Activated T-cell treated with anti-CD3 and anti-CD28 coated beads, Interleukin-2, amount 50 U/mL, for 1 hour (primary cell): ENCODE data around the gene BPIFB6.

Experiments used
- DNase-seq: peaks from one replicate; pipeline ENCODE4 v3.0.0-alpha.2; 2020

Gene BPIFB6, protein sequence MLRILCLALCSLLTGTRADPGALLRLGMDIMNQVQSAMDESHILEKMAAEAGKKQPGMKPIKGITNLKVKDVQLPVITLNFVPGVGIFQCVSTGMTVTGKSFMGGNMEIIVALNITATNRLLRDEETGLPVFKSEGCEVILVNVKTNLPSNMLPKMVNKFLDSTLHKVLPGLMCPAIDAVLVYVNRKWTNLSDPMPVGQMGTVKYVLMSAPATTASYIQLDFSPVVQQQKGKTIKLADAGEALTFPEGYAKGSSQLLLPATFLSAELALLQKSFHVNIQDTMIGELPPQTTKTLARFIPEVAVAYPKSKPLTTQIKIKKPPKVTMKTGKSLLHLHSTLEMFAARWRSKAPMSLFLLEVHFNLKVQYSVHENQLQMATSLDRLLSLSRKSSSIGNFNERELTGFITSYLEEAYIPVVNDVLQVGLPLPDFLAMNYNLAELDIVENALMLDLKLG

DNA sequence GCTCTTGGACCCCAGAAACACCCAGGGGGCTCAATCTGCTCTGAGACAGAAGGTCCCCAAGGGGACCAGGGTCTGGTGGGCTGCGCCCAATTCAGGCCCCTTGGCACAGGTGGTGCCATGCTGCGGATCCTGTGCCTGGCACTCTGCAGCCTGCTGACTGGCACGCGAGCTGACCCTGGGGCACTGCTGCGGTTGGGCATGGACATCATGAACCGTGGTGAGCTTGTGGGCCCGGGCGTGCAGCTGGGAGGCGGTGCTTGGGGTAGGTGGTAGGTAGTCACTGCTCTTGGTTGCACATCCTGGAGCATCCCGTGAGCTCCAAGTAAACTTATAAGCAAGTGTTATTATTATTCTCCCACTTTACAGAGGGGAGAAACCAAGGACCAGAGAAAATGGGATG, at the start of gene BPIFB6:
Gene BPIFB6, plus strand, starts transcription at position 118 of the 400 bp plus-strand sequence. Its CDS starts 0 bp downstream, at position 118.
- no peak for DNase-seq

DNA sequence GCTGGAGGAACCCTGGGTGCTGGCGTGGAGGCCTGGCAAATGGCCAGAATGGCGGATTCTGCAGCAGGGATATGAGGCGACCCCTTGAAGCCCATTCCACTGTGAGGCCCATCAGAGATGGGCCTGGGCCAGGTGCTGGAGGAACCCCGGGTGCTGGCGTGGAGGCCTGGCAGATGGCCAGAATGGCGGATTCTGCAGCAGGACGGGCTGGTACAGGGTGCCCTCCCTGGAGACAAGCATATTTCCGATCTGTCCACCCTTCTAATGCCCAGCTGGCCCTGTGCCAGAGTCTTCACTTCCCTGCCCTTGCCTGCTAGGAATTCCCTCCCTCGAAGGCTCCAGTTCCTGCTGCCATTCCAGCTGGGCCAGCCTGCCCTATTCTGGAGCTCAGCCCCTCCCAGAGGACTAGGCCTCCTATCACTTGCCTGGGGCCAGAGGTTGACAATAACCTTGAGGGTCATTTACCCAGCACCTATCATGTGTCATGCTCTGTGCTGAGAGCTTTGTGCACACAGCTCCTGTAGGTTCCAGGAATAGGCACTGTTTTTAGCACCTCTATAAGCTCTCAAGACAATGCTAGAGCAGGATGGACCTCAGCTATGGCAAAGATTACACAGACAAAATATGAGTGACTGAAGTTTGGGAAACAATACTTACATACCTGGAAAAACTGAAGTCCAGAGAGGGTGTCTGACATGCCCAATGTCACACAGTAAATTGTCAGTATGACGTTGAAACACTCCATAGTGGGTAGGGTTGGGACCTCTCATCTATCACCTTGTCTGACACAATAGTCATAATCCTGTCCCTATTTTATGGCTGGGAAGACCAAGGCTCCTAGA, 48.6 kb upstream of the BPIFB6 start:
- DNase-seq, result no peak

DNA sequence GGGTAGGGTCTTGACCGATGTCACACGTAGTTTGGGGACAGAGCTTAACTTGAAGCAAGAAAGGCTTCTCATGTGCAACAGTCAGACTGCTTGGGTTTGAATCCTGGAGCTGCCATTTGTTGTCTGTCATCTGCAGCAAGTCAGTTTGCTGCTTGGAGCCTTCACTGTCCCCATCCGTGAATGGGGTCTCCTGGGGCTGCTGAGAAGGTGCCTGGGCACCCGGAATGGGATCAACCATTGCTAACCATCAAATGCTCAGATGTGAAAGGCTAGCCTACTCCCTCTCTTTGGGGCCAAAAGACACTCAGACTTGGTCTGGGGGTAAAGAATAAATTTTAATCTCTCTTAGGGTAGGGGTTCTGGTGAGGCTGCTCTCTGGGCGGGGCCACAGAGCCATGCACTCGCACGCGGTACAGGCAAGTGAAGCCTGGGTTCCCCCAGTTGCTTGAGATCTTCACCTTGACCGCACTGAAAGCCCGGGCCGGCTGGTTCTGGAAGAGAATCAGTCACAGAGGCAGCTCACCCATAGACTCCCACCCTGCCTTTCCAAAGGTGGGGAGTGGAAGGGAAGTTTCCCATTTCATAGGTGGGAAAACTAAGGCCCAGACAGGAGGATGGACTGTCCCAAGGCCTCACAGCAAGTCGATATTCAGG, 47.9 kb upstream of the BPIFB6 start:
- no peak for DNase-seq

DNA sequence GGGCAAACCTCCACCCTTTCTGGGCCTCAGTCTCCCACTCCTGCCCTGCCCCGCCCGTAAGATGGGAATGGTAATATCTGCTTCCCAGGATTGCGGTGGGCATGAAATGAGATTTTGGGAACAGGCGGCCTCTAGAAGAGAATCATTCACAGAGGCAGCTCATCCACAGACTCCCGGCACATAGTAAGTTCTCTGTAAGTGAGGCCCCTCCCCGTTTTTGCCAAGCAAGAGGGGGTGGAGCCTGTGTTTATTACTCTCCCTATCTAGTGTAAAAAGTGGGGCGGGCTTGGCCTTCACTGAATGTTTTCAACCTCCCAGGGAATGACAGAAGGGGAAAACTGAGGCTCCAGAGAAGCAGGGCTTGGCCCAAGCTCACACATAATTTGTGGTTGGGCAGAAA, 47.3 kb upstream of the BPIFB6 start:
- DNase-seq, result no peak

DNA sequence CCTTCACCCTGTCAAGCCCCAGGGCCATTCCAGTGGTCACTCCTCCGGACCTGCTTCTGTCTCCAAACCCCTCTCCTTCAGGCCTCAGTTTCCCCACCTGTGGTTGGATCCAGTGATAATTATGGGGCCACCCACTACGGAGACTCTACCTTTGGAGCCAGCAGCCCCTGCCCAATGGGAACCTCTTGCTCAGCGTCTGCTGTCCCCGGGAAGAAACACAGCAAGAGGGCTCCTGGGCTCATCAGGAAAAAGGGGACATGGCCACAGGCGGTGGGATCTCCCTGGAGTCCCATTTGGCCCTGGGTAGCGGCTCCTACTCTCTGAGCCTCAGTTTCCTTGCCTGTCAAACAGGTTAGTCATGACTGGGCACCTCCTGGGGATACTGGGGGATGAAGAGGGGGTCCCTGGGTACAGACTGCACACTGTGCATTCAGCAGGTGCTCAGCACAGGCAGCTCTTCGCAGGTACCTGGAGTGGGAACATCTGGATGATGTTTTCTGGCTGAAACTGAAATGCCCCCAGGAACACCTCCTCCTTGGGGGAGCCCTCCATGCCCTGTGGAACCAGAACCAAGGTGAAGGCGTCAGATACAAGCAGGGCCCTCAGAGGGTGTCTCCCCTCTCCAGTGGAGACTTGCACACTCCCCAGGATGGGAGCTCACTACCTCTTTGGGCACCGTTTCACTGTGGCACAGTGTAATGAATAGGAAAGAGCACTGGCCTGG, 46.7 kb upstream of the BPIFB6 start:
- no peak for DNase-seq

DNA sequence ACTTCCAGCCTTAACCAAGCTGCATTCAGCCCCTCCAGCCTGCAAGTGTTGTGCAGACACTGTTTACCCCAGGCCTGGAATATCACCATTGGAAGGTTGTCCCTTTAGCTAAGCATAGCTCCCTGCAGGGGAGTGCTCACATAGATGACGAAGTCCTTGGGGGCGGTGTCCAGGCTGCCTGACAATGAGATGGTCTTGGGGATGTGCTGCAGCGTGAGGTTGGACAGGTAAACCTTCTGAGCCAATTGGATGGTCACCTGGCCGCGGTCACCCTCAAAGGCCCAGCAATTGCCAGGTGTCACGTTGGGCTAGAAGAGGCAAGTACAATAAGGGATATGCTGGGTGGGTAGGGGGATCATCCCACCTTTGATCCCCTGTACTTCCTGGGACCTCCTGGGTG, 45.9 kb upstream of the BPIFB6 start:
- no peak for DNase-seq

DNA sequence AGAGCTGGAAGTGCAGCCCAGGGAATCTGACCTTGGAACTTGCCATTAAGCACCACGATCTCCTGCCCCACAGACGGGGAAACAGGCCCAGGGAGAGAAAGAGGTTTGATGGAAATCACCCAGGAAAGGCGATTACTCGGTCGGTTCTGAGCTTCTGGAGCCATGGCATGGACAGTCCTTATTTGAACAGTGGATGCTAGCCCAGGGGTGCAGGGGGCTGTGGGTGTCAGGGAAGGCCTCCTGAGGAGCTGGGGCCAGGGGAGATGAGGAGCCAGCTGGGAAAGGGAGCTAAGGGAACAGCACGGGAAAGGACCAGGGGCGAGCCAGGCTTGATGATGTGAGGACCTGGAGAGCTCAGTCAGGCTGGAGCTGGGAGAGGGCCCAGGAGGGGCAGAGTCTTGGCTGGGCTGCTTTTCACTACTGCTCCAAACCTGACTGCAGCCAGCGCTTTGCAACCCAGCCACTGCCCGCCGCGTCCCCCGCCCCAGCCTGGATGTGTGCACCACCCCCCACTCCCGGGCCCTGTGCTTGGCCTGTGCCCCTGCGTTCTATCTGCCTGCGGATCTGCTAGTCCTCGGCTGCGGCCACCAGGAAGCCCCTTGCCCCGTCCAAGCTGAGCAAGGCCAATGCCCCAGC, 45.0 kb upstream of the BPIFB6 start:
- no peak for DNase-seq

DNA sequence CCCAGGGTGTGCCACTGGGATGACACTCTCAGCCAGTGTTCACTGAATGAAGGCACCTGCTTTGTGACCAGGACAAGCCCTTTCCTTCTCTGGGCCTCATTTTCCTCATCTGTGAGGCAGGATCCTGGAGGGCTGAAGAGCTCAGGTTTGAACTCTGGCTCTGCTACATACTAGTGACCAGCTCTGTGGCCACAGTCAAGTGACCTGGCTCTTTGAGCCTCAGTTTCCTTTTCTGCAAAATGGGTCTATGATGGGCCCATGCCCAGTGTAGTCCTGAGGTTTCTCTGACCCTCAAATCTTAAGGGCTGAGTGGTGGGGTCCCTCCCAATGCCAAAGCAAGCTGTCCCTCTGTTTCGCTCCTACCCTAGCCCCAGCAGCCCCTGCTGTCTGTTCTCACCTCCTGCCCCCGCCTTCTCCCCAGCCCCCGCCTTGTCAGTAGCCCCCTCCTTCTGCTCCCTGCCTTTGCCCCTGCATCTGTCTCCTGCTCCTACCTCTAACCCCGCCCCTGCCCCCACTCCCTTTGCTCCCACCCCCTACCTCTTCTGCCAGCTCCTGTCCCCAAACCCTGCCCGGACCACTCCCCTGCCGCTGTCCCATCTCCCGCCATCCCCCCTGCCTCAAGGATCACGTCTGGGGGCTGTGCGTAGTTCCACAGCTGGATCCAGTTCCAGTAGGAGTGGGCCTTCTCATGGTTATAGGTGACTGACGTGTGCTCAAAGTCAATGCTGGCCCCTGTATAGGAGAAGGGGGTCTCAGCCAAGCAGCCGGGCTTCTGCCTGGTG, 44.2 kb upstream of the BPIFB6 start:
- no peak for DNase-seq

DNA sequence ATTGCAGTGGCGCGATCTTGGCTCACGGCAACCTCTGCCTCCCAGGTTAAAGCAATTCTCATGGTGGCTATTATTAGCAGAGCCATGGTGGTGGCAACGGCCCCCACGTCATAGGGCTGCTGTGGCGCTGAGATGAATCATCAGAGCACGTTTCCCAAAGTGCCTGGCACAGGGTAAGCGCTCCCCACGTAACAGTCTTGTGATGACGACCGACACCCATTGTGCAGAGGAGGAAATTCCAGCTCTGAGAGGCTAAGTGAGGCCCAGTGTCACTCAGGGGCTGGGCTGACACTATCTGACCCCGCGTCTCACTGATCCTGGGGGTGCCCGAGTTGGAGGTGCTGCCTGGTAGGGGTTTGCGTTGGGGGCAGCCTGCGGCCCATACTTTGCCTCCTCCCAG, 43.4 kb upstream of the BPIFB6 start:
- DNase-seq, result no peak

DNA sequence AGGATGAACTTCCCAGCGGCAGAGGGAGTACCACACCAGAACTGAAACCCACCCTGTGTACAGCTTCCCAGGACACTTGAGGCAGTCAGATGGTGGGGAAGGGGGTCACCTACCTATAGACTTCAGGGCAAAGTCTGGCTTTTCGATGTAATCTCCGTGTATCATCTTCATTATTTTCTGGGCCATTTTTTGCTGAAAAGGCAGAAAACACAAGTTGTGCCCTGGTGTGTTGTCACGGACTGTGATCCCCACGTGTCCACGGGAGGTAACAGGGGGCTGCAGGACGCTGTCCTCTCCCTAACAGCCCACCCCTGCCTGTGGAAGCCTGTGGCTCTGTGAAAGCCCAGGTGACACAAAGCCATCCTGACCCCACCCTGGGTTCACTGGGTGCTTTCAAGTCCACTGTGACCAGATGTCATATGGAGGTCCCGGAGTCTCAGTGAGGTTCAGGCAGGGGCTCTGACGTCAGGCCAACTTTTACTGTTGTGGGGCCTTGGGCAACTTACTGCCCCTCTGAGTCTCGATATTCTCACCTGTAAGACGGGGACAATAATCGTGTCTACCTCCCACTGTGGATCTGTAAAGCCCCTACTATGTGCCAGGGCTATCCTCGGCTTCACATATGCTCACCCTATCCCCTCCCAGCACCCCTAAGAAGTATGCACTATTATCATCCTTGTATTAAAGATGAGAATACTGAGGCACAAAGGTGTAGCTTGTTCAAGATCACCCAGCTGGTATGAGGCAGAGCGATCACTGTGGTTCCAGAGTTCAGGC, 41.8 kb upstream of the BPIFB6 start:
- DNase-seq, result no peak

DNA sequence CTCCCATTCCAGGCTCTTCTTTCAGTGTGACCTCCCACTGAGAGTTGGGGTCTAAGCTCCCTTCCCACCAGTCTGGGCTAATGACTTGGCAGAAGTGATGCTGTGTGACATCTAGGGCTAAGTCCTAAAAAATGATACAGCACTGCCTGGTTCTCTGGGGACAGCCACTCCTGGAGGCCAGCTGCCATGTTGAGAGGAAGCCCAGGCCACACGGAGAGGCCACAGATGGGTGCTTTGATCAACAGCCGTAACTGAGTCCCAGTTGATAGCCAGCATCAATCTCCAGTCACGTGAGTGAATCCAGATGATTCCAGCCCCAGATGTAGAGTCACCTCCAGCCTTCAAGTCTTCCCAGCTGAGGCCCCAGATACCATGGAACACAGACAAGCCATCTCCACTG, 41.0 kb upstream of the BPIFB6 start:
- DNase-seq, result no peak

DNA sequence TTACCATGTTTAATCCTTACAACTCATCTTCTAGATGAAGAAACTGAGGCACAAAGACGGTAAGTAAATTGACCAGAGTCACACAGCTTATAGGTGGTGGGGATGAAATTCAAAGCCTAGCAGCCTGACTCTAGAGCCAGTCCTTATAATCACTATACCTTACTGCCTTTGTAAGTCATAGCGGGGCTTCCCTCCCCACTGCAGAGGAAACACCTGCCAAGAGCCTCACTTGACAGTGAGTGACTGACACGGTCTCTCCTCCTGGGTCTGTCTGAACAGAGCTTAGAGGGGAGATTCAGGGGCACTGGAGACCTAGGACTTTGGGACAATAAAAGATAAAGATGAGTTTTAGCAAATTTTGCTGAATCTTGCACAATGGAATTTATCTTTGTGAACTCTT, 40.1 kb upstream of the BPIFB6 start:
- no peak for DNase-seq

DNA sequence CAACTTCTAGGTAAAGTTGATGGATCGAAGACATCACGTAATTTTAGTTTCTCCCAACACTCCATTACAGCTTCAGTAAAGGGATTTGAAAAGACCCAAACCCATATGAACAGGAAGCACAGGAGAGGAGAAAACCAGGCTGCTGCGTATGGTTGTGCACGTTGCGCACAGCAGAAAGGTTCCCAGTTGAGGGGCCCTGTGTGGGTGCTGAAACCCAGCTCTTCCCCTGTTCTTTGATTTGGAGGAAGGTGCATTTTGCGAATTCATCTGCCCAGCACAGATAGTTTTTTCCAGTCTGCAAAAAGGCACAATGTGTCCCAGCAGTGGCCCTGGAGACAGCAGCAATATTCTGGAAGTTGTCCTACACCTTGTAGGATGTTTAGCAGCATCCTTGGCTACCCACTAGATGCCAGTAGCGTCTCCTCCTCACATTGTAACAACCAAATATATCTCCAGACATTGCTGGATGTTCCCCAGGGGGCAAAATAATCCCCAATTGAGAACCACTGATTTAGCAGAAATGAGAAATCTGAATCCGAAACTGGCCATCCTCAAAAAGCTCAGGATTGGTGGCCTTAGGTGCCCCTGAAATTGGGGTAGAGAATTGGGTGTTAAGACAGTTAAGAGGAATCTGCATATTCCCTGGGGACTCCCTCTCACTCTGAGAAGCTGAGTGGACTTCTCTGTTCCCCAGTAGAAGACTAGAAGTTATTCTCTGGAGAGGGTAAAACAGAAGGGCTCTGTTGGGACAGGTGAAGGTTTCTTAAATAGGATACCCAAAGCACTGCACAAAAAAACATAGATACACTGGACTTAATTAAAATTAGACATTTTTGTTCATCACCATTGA, 39.4 kb upstream of the BPIFB6 start:
- DNase-seq, result no peak

DNA sequence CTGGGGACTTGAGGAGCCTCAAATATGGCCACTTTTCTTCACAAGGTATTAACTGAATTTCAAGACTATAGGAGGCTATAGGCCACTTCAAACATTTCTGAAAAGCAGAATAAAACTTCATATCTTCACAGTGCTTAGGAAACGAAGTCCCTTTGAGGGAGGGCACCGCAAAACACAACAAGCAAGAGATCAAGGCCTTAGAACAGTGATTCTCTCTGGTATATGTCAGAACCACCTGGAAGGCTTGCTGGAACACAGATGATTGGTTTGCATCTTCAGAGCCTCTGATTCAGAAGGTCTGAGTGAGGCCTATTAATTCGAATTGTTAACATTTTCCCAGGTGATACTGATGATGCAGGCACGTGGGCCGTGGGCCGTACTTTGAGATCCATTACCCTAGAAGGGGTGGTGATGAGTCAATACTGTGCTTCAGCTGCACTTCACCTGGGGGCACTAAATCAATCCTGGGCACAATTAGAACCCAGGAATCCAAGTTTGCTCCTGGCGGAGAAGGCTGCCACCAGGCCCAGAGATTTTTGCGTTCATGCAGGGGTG, 37.9 kb upstream of the BPIFB6 start:
- no peak for DNase-seq

DNA sequence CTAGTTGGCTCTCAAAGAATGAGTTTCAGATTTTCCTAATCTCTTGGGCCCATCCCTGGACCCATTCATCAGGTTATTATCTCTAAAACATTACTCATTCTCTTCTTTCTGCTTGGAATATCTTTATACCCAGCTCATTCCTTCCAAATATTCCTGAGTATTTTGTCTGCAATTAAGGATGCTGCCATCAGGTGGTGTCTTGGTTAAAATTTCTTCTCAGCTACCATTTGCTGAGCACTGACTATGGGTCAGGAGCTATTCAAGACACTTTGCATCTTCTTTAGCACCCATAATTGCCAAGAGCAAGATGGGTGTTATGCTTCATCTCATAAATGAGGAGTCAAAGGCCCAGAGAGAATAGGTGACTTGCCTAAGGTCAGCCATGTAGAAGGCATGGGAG, 35.6 kb upstream of the BPIFB6 start:
- DNase-seq, result no peak

DNA sequence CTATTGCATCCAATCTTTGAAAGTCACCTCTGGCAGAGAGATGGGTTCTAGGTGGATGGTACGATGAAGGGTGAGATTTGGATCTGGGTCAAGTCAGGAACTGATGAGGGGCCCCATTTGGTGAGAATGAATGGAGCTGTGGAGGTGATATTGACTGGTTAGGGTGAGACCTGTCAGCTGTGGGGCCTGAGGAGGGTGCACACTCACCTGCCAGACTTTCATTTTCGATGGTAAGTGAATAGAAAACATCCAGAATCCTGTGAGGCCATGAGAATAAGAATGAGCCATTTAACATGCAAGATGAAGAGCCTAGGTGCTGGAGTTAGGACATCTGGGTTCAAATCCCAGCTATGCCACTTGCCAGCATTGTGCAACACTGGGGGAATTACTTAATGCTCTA, 34.0 kb upstream of the BPIFB6 start:
- no peak for DNase-seq

DNA sequence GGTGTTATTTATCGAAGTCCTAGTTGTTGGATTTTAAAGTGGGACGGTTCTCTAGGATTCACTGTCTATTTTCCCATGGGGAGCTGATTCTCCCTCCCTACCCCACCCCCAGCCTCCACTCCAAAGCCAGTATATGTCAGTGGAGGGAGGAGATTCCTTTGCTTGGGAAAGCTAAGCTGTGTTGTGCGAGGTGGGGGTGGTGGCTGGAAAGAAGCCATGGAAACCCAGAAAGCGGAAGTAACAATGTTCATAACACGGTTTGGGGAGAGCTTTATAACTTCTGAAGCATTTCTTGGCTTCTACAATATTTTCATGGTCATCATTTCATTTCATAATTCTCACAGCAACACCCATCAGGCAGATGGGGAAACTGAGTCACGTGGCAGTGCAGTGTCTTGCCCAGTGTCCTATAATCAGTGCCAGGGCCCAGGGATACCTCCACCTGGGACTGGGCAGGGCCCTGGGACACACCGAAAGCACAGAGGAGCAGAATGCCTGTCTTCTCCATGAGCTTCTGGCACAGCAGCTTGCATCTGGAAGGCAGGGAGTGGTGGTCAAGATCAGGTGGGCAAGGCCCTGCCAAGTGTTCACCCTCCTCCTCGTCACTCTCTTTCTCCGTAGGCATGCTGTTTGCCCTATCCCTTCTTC, 31.7 kb upstream of the BPIFB6 start:
- no peak for DNase-seq

DNA sequence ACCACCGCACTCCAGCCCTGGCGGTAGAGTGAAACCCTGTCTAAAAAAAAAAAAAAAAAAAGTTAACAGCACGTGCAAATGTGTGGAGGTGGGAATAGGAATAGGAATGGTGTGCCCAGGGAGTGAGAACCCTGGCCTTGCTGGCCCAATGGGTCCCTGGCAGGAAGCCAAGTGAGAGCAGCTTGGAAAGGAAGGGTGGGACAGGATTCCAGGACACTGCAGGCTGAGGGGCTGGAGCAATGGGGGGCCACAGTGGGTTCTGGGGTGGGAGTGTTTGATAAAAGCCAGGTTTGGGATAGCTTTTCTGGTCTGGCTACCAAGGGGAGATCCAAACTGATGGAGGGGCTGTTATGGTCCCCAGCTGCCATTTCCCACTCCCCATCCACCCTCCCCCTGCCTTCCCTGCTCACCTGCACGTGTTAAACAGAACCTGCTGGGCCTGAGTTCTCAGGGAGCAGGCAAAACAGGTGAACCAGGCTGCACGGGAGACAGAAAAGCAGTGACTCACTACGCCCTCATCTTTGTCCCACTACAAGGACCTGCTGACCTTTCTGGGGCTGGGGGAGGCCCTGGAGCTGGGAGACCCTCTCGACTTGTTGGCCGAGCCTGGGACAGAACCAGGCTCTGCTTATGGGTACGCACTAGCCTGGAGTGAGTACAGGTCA, 30.5 kb upstream of the BPIFB6 start:
- no peak for DNase-seq
